HepG2 (cell line): ENCODE data around the gene HSPA1A. TPM values are rescaled to one million over a fixed set of nuclear protein-coding genes. Genes with fewer than 3 reads are reported as not detected.

Experiments used
- CBX5 ChIP-seq: sonication (generic); formaldehyde crosslinking; IDR thresholded peaks from 2 replicates; pipeline ENCODE4 v1.4.0; 2020; ENCODE audit warnings: missing genetic modification reagents, borderline replicate concordance
- GLI4 ChIP-seq: sonication (generic); formaldehyde crosslinking; IDR thresholded peaks from 2 replicates; pipeline ENCODE4 v1.5.1; 2020; ENCODE audit warnings: missing genetic modification reagents, mild to moderate bottlenecking, moderate library complexity, borderline replicate concordance
- GPN1 ChIP-seq: sonication (generic); formaldehyde crosslinking; IDR thresholded peaks from 2 replicates; pipeline ENCODE4 v1.5.1; 2020; ENCODE audit warnings: missing genetic modification reagents, borderline replicate concordance
- MIER2 ChIP-seq: IDR thresholded peaks from 2 replicates; pipeline ENCODE4 v1.6.1; 2016; ENCODE audit warnings: missing biosample characterization, missing genetic modification reagents
- MIER3 ChIP-seq: IDR thresholded peaks from 2 replicates; pipeline ENCODE4 v1.6.1; 2016; ENCODE audit warnings: missing compliant biosample characterization, borderline replicate concordance
- MLLT10 ChIP-seq: sonication (generic); formaldehyde crosslinking; IDR thresholded peaks from 2 replicates; pipeline ENCODE4 v1.4.0; 2020; ENCODE audit warnings: missing genetic modification reagents
- NCOR1 ChIP-seq: fragments of 200-600 bp; sonication (generic); IDR thresholded peaks from 2 replicates; pipeline ENCODE4 v1.7.0; 2017; ENCODE audit warnings: antibody characterized with exemption, low read length, borderline replicate concordance
- NFIC ChIP-seq: IDR thresholded peaks from 2 replicates; pipeline ENCODE4 v1.6.1; 2012; ENCODE audit warnings: mild to moderate bottlenecking, low read length, inconsistent platforms
- NR2F6 ChIP-seq, 2 experiments: IDR thresholded peaks; 2 replicates each; pipeline ENCODE4 v1.6.1; 2016; ENCODE audit warnings: antibody characterized with exemption in 1 of 2, mild to moderate bottlenecking in 1 of 2
- SATB2 ChIP-seq: sonication (generic); formaldehyde crosslinking; IDR thresholded peaks from 2 replicates; pipeline ENCODE4 v1.5.0; 2020; ENCODE audit warnings: missing genetic modification reagents
- SMC3 ChIP-seq: IDR thresholded peaks from 2 replicates; pipeline ENCODE4 v1.6.1; 2011; ENCODE audit warnings: low read length, improper control_type of control experiment
- TCF7 ChIP-seq: sonication (generic); IDR thresholded peaks from 2 replicates; pipeline ENCODE4 v1.6.1; 2016; ENCODE audit warnings: antibody characterized with exemption, low read depth
- WIZ ChIP-seq: sonication (generic); formaldehyde crosslinking; IDR thresholded peaks from 2 replicates; pipeline ENCODE4 v1.5.1; 2020; ENCODE audit warnings: mild to moderate bottlenecking, missing genetic modification reagents
- ZNF331 ChIP-seq: sonication (generic); formaldehyde crosslinking; IDR thresholded peaks from 2 replicates; pipeline ENCODE4 v1.4.0; 2020; ENCODE audit warnings: missing genetic modification reagents
- ZSCAN30 ChIP-seq: sonication (generic); formaldehyde crosslinking; IDR thresholded peaks from 2 replicates; pipeline ENCODE4 v1.5.0; 2020; ENCODE audit warnings: mild to moderate bottlenecking, missing genetic modification reagents
- polyA plus RNA-seq, 8 experiments: library from polyadenylated mRNA; depleted of rRNA in 3 of 8; stranded (reverse) in 7 of 8; unstranded in 1 of 8; fragments of >200 nt; fragmentation: Illumina TruSeq in 4 of 8; extraction: Trizol in 4 of 8; gene quantifications; 2 replicates each; pipeline versions ENCODE4 v1.2.1 to v1.2.3, GENCODE V29; 2011 to 2016; ENCODE audit warnings: low read depth in 4 of 8, missing spikeins in 1 of 8, mixed read lengths in 1 of 8; ENCODE audit not compliant: insufficient read depth in 1 of 8
- total RNA-seq, 5 experiments: library from RNA; depleted of rRNA; stranded (reverse); fragments of >200 nt; fragmentation: Illumina TruSeq; extraction: Trizol; gene quantifications; 2 replicates each; pipeline ENCODE4 v1.2.3, GENCODE V29; 2016; ENCODE audit warnings: low read depth in 1 of 5
- TF ChIP-seq, protein P1 (sequence below): IDR thresholded peaks from 2 replicates; pipeline ENCODE4 v1.6.1; 2016; ENCODE audit warnings: control low read depth
- TF ChIP-seq, protein P2 (sequence below), 2 experiments: sonication (generic) in 1 of 2; formaldehyde crosslinking in 1 of 2; IDR thresholded peaks; 2 replicates each; pipeline versions ENCODE4 v1.6.1 to v1.9.0; 2014 to 2022; ENCODE audit warnings: antibody characterized with exemption in 1 of 2, borderline replicate concordance in 1 of 2, inconsistent platforms in 1 of 2, low read depth in 1 of 2, missing genetic modification reagents in 1 of 2
- TF ChIP-seq, protein P3 (sequence below): sonication (generic); formaldehyde crosslinking; IDR thresholded peaks from 2 replicates; pipeline ENCODE4 v1.4.0; 2020; ENCODE audit warnings: missing genetic modification reagents, borderline replicate concordance

Gene HSPA1A
- total and polyA plus RNA-seq, 2 of the 13 experiments (the other 11 are each of a cell fraction or from before 2014, with no cell fraction given) = 44.5 to 85.0 TPM

DNA sequence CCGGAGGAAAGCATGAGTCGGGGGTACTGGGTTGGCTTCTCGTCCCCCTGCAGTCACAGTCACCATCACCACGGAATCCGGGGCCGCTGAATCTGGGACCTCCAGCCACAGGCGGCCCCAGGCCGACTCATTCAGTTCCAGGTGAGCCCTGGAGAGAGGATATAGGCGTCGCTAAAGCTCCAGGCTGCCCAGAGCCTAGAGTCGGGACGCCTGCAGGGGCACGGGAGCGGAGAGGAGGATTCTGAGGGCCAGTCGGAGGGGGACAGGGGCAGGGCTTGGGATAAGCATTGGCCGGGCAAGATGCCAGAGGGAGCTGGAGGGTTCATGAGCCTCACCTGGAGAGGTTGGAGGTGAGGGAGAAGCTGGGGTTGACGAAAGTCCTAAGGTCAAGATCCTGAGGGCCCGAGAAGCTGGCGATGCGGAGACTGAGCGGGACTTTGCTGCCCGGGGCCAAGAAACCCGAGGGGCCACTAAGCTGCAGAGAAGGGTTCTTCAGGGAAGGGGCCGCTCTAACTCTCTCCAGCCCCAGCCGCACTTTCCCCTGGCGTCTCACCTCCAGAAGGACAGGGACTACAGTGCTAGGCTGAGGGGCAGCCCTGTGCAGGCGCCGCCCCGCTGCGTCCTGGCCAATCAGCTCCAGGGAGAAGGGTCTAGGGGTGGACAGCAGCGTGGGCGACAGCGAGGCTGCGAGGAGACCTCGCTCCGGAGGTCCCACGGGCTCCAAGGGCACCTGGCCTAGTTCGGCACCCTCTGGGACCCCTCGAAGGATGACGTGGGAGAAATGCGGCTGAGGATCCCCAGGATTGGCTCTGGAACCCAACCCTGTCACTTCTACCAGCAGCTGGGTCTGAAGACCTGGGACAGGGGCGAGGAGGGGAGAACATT lies 49.2 kb upstream of the HSPA1A start (continued):
- TF ChIP-seq GPN1 (no peak), NR2F6 (IDR thresholded peaks at IDR 0.05) (no peak), NR2F6 (CRISPR knock-in tag; IDR thresholded peaks at IDR 0.05) (no peak), ZNF331 (CRISPR knock-in tag) (peak; percentile 71; the same call in 1 of the 2 replicates), MLLT10 (no peak), GLI4 (CRISPR knock-in tag) (peak; percentile 71; the same call in 1 of the 2 replicates), CBX5 (CRISPR knock-in tag) (no peak; the same call in 1 of the 2 replicates), MIER3 (CRISPR knock-in tag) (no peak), TCF7 (no peak), MIER2 (CRISPR knock-in tag) (no peak), WIZ (CRISPR knock-in tag) (no peak), NFIC (no peak), ZSCAN30 (CRISPR knock-in tag) (no peak), SATB2 (CRISPR knock-in tag) (no peak), SMC3 (no peak), NCOR1 (no peak)
- TF ChIP-seq, protein P1, sequence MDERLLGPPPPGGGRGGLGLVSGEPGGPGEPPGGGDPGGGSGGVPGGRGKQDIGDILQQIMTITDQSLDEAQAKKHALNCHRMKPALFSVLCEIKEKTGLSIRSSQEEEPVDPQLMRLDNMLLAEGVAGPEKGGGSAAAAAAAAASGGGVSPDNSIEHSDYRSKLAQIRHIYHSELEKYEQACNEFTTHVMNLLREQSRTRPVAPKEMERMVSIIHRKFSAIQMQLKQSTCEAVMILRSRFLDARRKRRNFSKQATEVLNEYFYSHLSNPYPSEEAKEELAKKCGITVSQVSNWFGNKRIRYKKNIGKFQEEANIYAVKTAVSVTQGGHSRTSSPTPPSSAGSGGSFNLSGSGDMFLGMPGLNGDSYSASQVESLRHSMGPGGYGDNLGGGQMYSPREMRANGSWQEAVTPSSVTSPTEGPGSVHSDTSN (CRISPR knock-in tag) = no peak
- TF ChIP-seq, protein P2, sequence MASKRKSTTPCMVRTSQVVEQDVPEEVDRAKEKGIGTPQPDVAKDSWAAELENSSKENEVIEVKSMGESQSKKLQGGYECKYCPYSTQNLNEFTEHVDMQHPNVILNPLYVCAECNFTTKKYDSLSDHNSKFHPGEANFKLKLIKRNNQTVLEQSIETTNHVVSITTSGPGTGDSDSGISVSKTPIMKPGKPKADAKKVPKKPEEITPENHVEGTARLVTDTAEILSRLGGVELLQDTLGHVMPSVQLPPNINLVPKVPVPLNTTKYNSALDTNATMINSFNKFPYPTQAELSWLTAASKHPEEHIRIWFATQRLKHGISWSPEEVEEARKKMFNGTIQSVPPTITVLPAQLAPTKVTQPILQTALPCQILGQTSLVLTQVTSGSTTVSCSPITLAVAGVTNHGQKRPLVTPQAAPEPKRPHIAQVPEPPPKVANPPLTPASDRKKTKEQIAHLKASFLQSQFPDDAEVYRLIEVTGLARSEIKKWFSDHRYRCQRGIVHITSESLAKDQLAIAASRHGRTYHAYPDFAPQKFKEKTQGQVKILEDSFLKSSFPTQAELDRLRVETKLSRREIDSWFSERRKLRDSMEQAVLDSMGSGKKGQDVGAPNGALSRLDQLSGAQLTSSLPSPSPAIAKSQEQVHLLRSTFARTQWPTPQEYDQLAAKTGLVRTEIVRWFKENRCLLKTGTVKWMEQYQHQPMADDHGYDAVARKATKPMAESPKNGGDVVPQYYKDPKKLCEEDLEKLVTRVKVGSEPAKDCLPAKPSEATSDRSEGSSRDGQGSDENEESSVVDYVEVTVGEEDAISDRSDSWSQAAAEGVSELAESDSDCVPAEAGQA (IDR thresholded peaks at IDR 0.05; ENCODE audit: low read depth) = no peak
- TF ChIP-seq, protein P2 (CRISPR knock-in tag; IDR thresholded peaks at IDR 0.05; ENCODE audit: borderline replicate concordance) = no peak
- TF ChIP-seq, protein P3, sequence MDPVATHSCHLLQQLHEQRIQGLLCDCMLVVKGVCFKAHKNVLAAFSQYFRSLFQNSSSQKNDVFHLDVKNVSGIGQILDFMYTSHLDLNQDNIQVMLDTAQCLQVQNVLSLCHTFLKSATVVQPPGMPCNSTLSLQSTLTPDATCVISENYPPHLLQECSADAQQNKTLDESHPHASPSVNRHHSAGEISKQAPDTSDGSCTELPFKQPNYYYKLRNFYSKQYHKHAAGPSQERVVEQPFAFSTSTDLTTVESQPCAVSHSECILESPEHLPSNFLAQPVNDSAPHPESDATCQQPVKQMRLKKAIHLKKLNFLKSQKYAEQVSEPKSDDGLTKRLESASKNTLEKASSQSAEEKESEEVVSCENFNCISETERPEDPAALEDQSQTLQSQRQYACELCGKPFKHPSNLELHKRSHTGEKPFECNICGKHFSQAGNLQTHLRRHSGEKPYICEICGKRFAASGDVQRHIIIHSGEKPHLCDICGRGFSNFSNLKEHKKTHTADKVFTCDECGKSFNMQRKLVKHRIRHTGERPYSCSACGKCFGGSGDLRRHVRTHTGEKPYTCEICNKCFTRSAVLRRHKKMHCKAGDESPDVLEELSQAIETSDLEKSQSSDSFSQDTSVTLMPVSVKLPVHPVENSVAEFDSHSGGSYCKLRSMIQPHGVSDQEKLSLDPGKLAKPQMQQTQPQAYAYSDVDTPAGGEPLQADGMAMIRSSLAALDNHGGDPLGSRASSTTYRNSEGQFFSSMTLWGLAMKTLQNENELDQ (CRISPR knock-in tag) = no peak
